ENCODE results near the gene EHMT1. TPM values are rescaled to one million over a fixed set of nuclear protein-coding genes. Genes with fewer than 3 reads are reported as not detected.
A peak's percentile ranks its signal among the peaks of the same experiment; 100 is the strongest.

EHMT1 gene
- total RNA-seq, 2 experiments from 2014 or later = 66.0 to 70.8 TPM

- no peak for DNase-seq
- H3K27me3 Mint-ChIP-seq = no peaks in the 10 kb centered on the region
- H3K4me1 Mint-ChIP-seq (ENCODE audit: low read depth) = peaks cover 19% of the 10 kb centered on the region
- H3K36me3 Mint-ChIP-seq = peaks cover 3% of the 10 kb centered on the region
- ChIA-PET CTCF (interaction anchor here (1.0 to 1.4 kb wide), 2 partner anchors 14 to 38 kb away, joined by 3 to 5 read pairs; no protein-coding TSS in a partner anchor), POLR2A (no interaction called here)
- H3K9me3 Mint-ChIP-seq = no peaks in the 10 kb centered on the region
- no peak overlapping the region for H3K27ac Mint-ChIP-seq
- H3K4me3 Mint-ChIP-seq = no peak overlapping the region
- intact Hi-C loops (cut with micrococcal nuclease) = no loop called here
Measured at GRCh38 chr9:137658781-137659180, 40.0 kb downstream of the EHMT1 start.

DNA sequence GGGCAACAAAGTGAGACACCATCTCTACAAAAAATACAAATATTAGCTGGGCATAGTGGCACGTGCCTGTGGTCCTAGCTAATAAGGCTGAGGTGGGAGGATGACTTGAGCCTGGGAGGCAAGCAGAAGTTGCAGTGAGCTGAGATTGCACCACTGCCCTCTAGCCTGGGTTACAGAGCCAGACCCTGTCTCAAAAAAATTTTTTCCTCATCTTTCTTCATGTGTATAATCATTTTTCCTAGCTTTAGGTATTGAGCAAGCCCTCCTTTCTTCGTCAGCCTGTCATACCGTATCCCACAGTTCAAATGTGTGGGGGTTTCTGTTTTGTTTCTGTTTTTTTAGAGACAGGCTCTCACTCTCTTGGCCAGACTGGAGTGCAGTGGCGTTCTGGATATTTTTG is 41.3 kb downstream of the EHMT1 start:
- POLR2A ChIA-PET = no interaction called here
- H3K4me3 Mint-ChIP-seq = no peak overlapping the region
- H3K27ac Mint-ChIP-seq = no peak overlapping the region
- H3K9me3 Mint-ChIP-seq = no peaks in the 10 kb centered on the region
- H3K36me3 Mint-ChIP-seq = peaks cover 4% of the 10 kb centered on the region
- CTCF ChIA-PET = interaction anchor here (1.1 kb wide), 1 partner anchor 13 kb away, joined by 5 read pairs; no protein-coding TSS in a partner anchor
- DNase-seq = no peak
- H3K4me1 Mint-ChIP-seq (ENCODE audit: low read depth) = peaks cover 25% of the 10 kb centered on the region
- intact Hi-C loops (cut with micrococcal nuclease) = no loop called here
- no peaks in the 10 kb centered on the region for H3K27me3 Mint-ChIP-seq

GRCh38 chr9:137663584-137663983 is 44.8 kb downstream of the EHMT1 start:
- POLR2A ChIA-PET = no interaction called here

GRCh38 chr9:137664676-137665075 is 45.9 kb downstream of the EHMT1 start:
- intact Hi-C loops (cut with micrococcal nuclease) = no loop called here
- H3K27me3 Mint-ChIP-seq = no peaks in the 10 kb centered on the region
- H3K36me3 Mint-ChIP-seq = peaks cover 6% of the 10 kb centered on the region
- no peak overlapping the region for H3K27ac Mint-ChIP-seq
- POLR2A ChIA-PET = no interaction called here
- no peak for DNase-seq
- no peaks in the 10 kb centered on the region for H3K9me3 Mint-ChIP-seq
- no peak overlapping the region for H3K4me3 Mint-ChIP-seq
- peaks cover 29% of the 10 kb centered on the region for H3K4me1 Mint-ChIP-seq (ENCODE audit: low read depth)
- CTCF ChIA-PET = interaction anchor here (0.6 kb wide), 1 partner anchor 1173 kb away, joined by 3 read pairs; no protein-coding TSS in a partner anchor

More at GRCh38 chr9:137663584-137663983, 44.8 kb downstream of the EHMT1 start:
- Mint-ChIP-seq H3K27ac (no peak overlapping the region), H3K9me3 (no peaks in the 10 kb centered on the region), H3K27me3 (no peaks in the 10 kb centered on the region), H3K4me1 (ENCODE audit: low read depth) (peaks cover 34% of the 10 kb centered on the region), H3K4me3 (no peak overlapping the region), H3K36me3 (peaks cover 2% of the 10 kb centered on the region)
- DNase-seq = no peak
- intact Hi-C loops (cut with micrococcal nuclease) = no loop called here
- CTCF ChIA-PET = no interaction called here

- peaks cover 29% of the 10 kb centered on the region for H3K4me1 Mint-ChIP-seq (ENCODE audit: low read depth)
- no peak overlapping the region for H3K4me3 Mint-ChIP-seq
- POLR2A ChIA-PET = no interaction called here
- no peak for DNase-seq
- no peak overlapping the region for H3K27ac Mint-ChIP-seq
- H3K36me3 Mint-ChIP-seq = peaks cover 8% of the 10 kb centered on the region
- no peaks in the 10 kb centered on the region for H3K27me3 Mint-ChIP-seq
- no peaks in the 10 kb centered on the region for H3K9me3 Mint-ChIP-seq
- CTCF ChIA-PET = interaction anchor here (0.6 kb wide), 1 partner anchor 1174 kb away, joined by 3 read pairs; no protein-coding TSS in a partner anchor
- intact Hi-C loops (cut with micrococcal nuclease) = no loop called here
Measured at GRCh38 chr9:137665226-137665625, 46.4 kb downstream of the EHMT1 start.

DNA sequence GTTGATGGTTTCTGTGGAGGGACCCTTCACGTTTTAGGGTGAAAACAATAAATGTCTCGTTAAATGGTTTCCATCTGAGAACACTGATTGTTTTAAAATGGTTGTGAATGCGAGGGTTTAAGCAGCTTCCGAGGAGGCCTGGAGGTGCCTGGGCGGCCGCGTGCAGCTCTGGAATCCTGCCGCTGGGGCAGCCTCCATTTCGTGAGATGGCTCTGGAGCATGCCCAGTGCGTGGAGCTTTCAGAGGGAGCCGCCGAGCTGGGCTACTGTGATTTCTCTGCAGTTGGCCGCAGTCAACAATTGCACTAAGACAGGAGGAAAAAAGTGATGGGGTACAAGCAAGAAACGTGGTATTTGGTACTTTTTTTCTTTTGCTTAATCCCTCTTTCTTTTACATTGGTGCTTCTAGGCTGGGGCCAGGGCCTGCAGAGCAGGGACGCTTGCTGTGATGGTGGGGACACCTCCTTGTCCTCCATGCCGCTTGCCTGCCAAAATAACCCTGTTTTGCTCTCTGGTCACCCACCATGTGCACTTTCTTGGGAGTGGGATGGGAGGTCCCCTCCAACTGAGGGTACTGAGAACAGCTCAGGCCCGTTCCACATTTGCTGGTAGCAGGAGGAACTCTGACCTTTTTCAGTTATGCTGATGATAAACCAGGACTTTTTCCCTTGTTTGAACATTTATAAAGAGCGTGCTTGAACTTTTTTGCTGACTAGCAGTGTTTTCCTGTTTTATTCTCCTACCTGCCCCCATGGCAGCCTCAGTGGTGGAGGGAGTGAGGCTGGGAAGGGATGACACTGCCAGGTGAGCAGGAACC is 47.1 kb downstream of the EHMT1 start:
- Mint-ChIP-seq H3K4me1 (ENCODE audit: low read depth) (peaks cover 31% of the 10 kb centered on the region), H3K9me3 (no peaks in the 10 kb centered on the region), H3K27me3 (no peaks in the 10 kb centered on the region), H3K36me3 (peaks cover 8% of the 10 kb centered on the region), H3K4me3 (no peak overlapping the region), H3K27ac (no peak overlapping the region)
- CTCF ChIA-PET = no interaction called here
- POLR2A ChIA-PET = no interaction called here
- no peak for DNase-seq
- intact Hi-C loops (cut with micrococcal nuclease) = no loop called here

GRCh38 chr9:137666513-137666822 is 47.7 kb downstream of the EHMT1 start:
- Mint-ChIP-seq H3K27me3 (no peaks in the 10 kb centered on the region), H3K27ac (no peak overlapping the region), H3K4me3 (no peak overlapping the region), H3K36me3 (peaks cover 8% of the 10 kb centered on the region), H3K4me1 (ENCODE audit: low read depth) (peaks cover 31% of the 10 kb centered on the region), H3K9me3 (no peaks in the 10 kb centered on the region)
- POLR2A ChIA-PET = no interaction called here
- intact Hi-C loops (cut with micrococcal nuclease) = no loop called here
- no peak for DNase-seq
- CTCF ChIA-PET = interaction anchor here (0.5 kb wide), 1 partner anchor 31 kb away, joined by 3 read pairs; no protein-coding TSS in a partner anchor

DNA sequence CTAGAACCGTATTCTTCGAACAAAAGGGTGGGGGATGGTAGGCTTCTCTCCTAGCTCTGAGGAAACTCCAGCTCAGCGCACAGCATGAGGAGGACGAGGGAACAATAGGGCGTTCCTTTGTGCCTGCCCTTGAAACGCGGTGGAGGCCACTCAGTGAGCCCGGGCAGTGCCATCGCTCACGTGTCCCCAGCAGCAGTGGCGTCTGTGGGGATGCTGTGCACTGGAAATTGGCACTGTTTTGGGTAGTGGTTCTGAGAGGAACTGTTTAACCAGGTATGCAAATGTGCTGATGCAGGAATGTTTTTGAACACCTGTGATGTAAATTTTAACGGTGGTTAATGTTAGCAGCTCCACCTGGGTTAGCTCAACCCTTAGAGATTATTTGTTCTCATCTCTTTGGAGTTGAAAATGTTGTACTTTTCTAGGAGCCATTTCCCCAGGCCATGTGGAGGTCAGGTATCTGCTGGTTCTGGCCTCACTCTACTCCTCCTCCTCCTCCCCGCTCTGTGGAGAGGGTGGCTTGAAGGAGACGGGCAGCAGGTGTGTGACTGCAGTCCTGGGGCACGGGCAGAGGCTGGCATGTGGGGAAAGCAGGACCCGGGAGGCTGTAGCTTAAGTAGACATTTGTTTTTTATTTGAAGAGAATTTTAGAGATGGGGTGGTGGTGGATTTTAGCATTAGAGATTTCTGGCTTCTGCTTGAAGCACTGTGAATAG is 48.3 kb downstream of the EHMT1 start:
- H3K9me3 Mint-ChIP-seq = no peaks in the 10 kb centered on the region
- intact Hi-C loops (cut with micrococcal nuclease) = no loop called here
- H3K27ac Mint-ChIP-seq = no peak overlapping the region
- DNase-seq = no peak
- peaks cover 8% of the 10 kb centered on the region for H3K36me3 Mint-ChIP-seq
- H3K4me3 Mint-ChIP-seq = no peak overlapping the region
- H3K4me1 Mint-ChIP-seq (ENCODE audit: low read depth) = peaks cover 34% of the 10 kb centered on the region
- ChIA-PET CTCF (interaction anchor here (0.5 kb wide), 1 partner anchor 32 kb away, joined by 3 read pairs; no protein-coding TSS in a partner anchor), POLR2A (no interaction called here)
- no peaks in the 10 kb centered on the region for H3K27me3 Mint-ChIP-seq

- POLR2A ChIA-PET = no interaction called here
- Mint-ChIP-seq H3K4me1 (ENCODE audit: low read depth) (peaks cover 42% of the 10 kb centered on the region), H3K27ac (peak overlapping the region; percentile 34), H3K9me3 (no peaks in the 10 kb centered on the region), H3K27me3 (no peaks in the 10 kb centered on the region), H3K36me3 (peaks cover 8% of the 10 kb centered on the region), H3K4me3 (no peak overlapping the region)
- intact Hi-C loops (cut with micrococcal nuclease) = no loop called here
- CTCF ChIA-PET = no interaction called here
- no peak for DNase-seq
Measured at GRCh38 chr9:137668203-137668602, 49.4 kb downstream of the EHMT1 start.

DNA sequence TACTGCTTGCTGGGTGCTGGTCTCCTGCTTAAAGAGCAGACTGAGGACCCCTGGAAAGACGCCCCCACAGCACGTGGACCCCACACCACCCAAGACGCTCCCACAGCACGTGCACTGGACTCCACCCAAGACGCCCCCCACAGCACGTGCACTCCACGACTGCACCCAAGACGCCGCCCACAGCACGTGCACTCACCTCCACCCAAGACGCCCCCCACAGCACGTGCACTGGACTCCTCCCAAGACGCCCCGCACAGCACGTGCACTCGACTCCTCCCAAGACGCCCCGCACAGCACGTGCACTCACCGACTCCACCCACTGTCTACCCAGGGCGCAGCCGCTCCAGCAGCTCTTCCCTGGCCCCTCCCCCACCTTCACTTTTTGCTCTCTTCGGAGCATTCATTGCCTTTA is 50.5 kb downstream of the EHMT1 start:
- POLR2A ChIA-PET = no interaction called here
- no peak overlapping the region for H3K27ac Mint-ChIP-seq
- intact Hi-C loops (cut with micrococcal nuclease) = no loop called here
- DNase-seq = no peak
- H3K36me3 Mint-ChIP-seq = peaks cover 7% of the 10 kb centered on the region
- no peaks in the 10 kb centered on the region for H3K9me3 Mint-ChIP-seq
- H3K4me3 Mint-ChIP-seq = no peak overlapping the region
- peaks cover 44% of the 10 kb centered on the region for H3K4me1 Mint-ChIP-seq (ENCODE audit: low read depth)
- H3K27me3 Mint-ChIP-seq = no peaks in the 10 kb centered on the region
- CTCF ChIA-PET = interaction anchor here (0.8 kb wide), 1 partner anchor 10 kb away, joined by 3 read pairs; no protein-coding TSS in a partner anchor

- Mint-ChIP-seq H3K27ac (no peak overlapping the region), H3K27me3 (no peaks in the 10 kb centered on the region), H3K36me3 (peaks cover 7% of the 10 kb centered on the region), H3K4me1 (ENCODE audit: low read depth) (peaks cover 44% of the 10 kb centered on the region), H3K4me3 (no peak overlapping the region), H3K9me3 (no peaks in the 10 kb centered on the region)
- intact Hi-C loops (cut with micrococcal nuclease) = no loop called here
- CTCF ChIA-PET = no interaction called here
- POLR2A ChIA-PET = no interaction called here
- DNase-seq = no peak
Measured at GRCh38 chr9:137670391-137671195, 51.8 kb downstream of the EHMT1 start.

DNA sequence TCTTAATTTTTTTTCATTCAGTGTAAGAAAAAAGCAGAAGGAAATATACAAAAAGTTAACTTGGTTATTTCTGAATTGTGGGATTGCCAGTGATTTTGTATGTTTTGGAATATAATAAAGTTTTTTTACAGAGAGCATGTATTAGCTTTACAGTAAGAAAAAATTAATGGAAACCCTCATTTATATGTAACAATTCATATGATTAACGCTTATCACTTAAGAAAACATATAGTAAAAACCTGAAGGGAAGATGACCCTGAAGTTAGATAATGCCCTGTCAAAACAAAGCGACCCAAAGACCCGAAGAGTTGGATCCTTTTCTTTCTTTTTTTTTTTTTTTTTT is 52.4 kb downstream of the EHMT1 start:
- H3K4me3 Mint-ChIP-seq = no peak overlapping the region
- H3K27ac Mint-ChIP-seq = no peak overlapping the region
- ChIA-PET POLR2A (no interaction called here), CTCF (interaction anchor here (2.7 kb wide), 1 partner anchor 24 kb away, joined by 10 read pairs; no protein-coding TSS in a partner anchor)
- no peaks in the 10 kb centered on the region for H3K27me3 Mint-ChIP-seq
- intact Hi-C loops (cut with micrococcal nuclease) = no loop called here
- DNase-seq = no peak
- H3K9me3 Mint-ChIP-seq = no peaks in the 10 kb centered on the region
- peaks cover 44% of the 10 kb centered on the region for H3K4me1 Mint-ChIP-seq (ENCODE audit: low read depth)
- H3K36me3 Mint-ChIP-seq = peaks cover 7% of the 10 kb centered on the region
